HepG2 (cell line): ENCODE data around the gene COX10. TPM values are rescaled to one million over a fixed set of nuclear protein-coding genes. Genes with fewer than 3 reads are reported as not detected.

ENCODE experiments used
- ATAC-seq: fragments of 200-7000 bp; cut with Tn5 transposase; 3 replicates; pipeline ENCODE4 v1.9.1; 2020; ENCODE audit warnings: mild to moderate bottlenecking, moderate library complexity
- BruUV-seq: library from RNA; stranded (reverse); fragments of 400-500 nt; replicated peaks from 2 replicates; lab custom pipeline; 2021; lab: Mats Ljungman, UMichigan
- CTCF ChIA-PET: fragments of 300-600 bp; formaldehyde crosslinking; extraction: SDS; loops from one replicate; lab custom pipeline; 2021; ENCODE audit warnings: low total read pairs, inconsistent platforms, low intra/inter-chr PET ratio; lab: Yijun Ruan, JAX
- POLR2A ChIA-PET: fragments of 350-600 bp; sonication (Branson Sonifier 250); formaldehyde crosslinking; loops from one replicate; lab custom pipeline; 2020; ENCODE audit warnings: antibody characterized with exemption, inconsistent platforms; lab: Yijun Ruan, JAX
- DNase-seq: peaks from one replicate; pipeline ENCODE4 v3.0.0-alpha.2; 2015; ENCODE audit warnings: low spot score
- FAIRE-seq: peaks from 3 replicates; lab custom pipeline; 2011; peaks lifted over from hg19 to GRCh38; lab: Jason Lieb, UNC
- H2AFZ ChIP-seq: one replicate; pipeline ENCODE4 v1.6.1; 2011; ENCODE audit warnings: low read length, inconsistent platforms
- H3K27ac ChIP-seq: fragments of 300-600 bp; 3 replicates; pipeline ENCODE4 v1.8.0; 2011; ENCODE audit warnings: mixed run types, mild to moderate bottlenecking, mixed read lengths, low read length, inconsistent platforms; ENCODE audit not compliant: insufficient read depth; ENCODE audit errors: extremely low read length
- H3K27me3 ChIP-seq, 2 experiments: fragments of 200-600 bp in 1 of 2; 2 replicates in 1 of 2; 3 replicates in 1 of 2; pipeline versions ENCODE4 v1.6.0 to v1.8.0; 2011; ENCODE audit warnings: low read length in 2 of 2, mild to moderate bottlenecking in 2 of 2, moderate library complexity in 2 of 2, inconsistent platforms in 1 of 2; ENCODE audit not compliant: insufficient read depth in 2 of 2, control insufficient read depth in 1 of 2
- H3K36me3 ChIP-seq, 2 experiments: fragments of 200-600 bp in 1 of 2; replicated peaks in 1 of 2; 2 replicates in 1 of 2; 3 replicates in 1 of 2; pipeline versions ENCODE4 v1.5.1 to v1.8.0; 2011; ENCODE audit warnings: low read length in 2 of 2, inconsistent platforms in 1 of 2; ENCODE audit not compliant: insufficient read depth in 2 of 2, control insufficient read depth in 1 of 2
- H3K4me1 ChIP-seq: 2 replicates; pipeline ENCODE4 v1.5.1; 2012; ENCODE audit warnings: low read length, inconsistent platforms; ENCODE audit not compliant: insufficient read depth
- H3K4me2 ChIP-seq: 2 replicates; pipeline ENCODE4 v1.6.0; 2011; ENCODE audit warnings: low read depth, low read length, inconsistent platforms
- H3K4me3 ChIP-seq, 3 experiments: fragments of 200-600 bp in 1 of 3; sonication (generic), shearing (Covaris generic) in 1 of 3; replicated peaks in 1 of 3; 2 replicates each; pipeline ENCODE4 v1.5.1; 2011 to 2016; ENCODE audit warnings: low read length in 3 of 3, inconsistent platforms in 2 of 3, low read depth in 2 of 3, mild to moderate bottlenecking in 2 of 3, control low read depth in 1 of 3, mixed read lengths in 1 of 3; ENCODE audit not compliant: insufficient read depth in 1 of 3
- H3K79me2 ChIP-seq: one replicate; pipeline ENCODE4 v1.6.1; 2011; ENCODE audit warnings: low read length, inconsistent platforms; ENCODE audit not compliant: insufficient read depth
- H3K9ac ChIP-seq: 2 replicates; pipeline ENCODE4 v1.6.0; 2011; ENCODE audit warnings: mild to moderate bottlenecking, low read depth, low read length, inconsistent platforms; ENCODE audit not compliant: insufficient read depth
- H3K9me3 ChIP-seq: 2 replicates; pipeline ENCODE4 v1.5.1; 2012; ENCODE audit warnings: mild to moderate bottlenecking, low read length
- H4K20me1 ChIP-seq: 2 replicates; pipeline ENCODE4 v1.6.0; 2011; ENCODE audit warnings: inconsistent platforms, mild to moderate bottlenecking, low read length, moderate library complexity; ENCODE audit not compliant: insufficient read depth
- DMAP1 ChIP-seq: IDR thresholded peaks from 2 replicates; pipeline ENCODE4 v1.6.1; 2016
- HOXD1 ChIP-seq: sonication (generic); formaldehyde crosslinking; IDR thresholded peaks from 2 replicates; pipeline ENCODE4 v1.5.0; 2020; ENCODE audit warnings: missing genetic modification reagents
- MTA3 ChIP-seq: sonication (generic); formaldehyde crosslinking; IDR thresholded peaks from 2 replicates; pipeline ENCODE4 v1.4.0; 2020; ENCODE audit warnings: missing genetic modification reagents
- NFAT5 ChIP-seq: sonication (generic); formaldehyde crosslinking; IDR thresholded peaks from 2 replicates; pipeline ENCODE4 v1.4.0; 2020; ENCODE audit warnings: missing genetic modification reagents
- PRDM15 ChIP-seq: sonication (generic); formaldehyde crosslinking; IDR thresholded peaks from 2 replicates; pipeline ENCODE4 v1.4.0; 2020; ENCODE audit warnings: missing genetic modification reagents
- ZBTB14 ChIP-seq: sonication (generic); formaldehyde crosslinking; IDR thresholded peaks from 2 replicates; pipeline ENCODE4 v1.4.0; 2020; ENCODE audit warnings: missing genetic modification reagents
- ZFP41 ChIP-seq: sonication (generic); formaldehyde crosslinking; IDR thresholded peaks from 2 replicates; pipeline ENCODE4 v1.4.0; 2020; ENCODE audit warnings: mild to moderate bottlenecking, missing genetic modification reagents, borderline replicate concordance
- ZNF362 ChIP-seq: sonication (generic); formaldehyde crosslinking; IDR thresholded peaks from 2 replicates; pipeline ENCODE4 v1.4.0; 2020; ENCODE audit warnings: missing genetic modification reagents, mild to moderate bottlenecking, borderline replicate concordance
- ZNF367 ChIP-seq: sonication (generic); formaldehyde crosslinking; IDR thresholded peaks from 2 replicates; pipeline ENCODE4 v1.4.0; 2020; ENCODE audit warnings: missing genetic modification reagents, borderline replicate concordance
- ZNF446 ChIP-seq: sonication (generic); formaldehyde crosslinking; IDR thresholded peaks from 2 replicates; pipeline ENCODE4 v1.5.0; 2020; ENCODE audit warnings: mild to moderate bottlenecking, missing genetic modification reagents
- ZNF703 ChIP-seq: sonication (generic); formaldehyde crosslinking; IDR thresholded peaks from 2 replicates; pipeline ENCODE4 v1.5.1; 2020; ENCODE audit warnings: missing genetic modification reagents, mild to moderate bottlenecking, moderate library complexity, borderline replicate concordance
- ZNF792 ChIP-seq: IDR thresholded peaks from 2 replicates; pipeline ENCODE4 v1.6.1; 2016
- WGBS: methylation state at CpG from one replicate; pipeline ENCODE4 v1.1.6; 2017; ENCODE audit warnings: low lambda C conversion rate; 5-methylcytosine and 5-hydroxymethylcytosine counted together
- in situ Hi-C: cut with HindIII; loops from 2 replicates; pipeline ENCODE4 v1.10.0; 2017; ENCODE audit warnings: low pct_unique_long_range_greater_than_20kb; ENCODE audit not compliant: extremely low pct_ligation_motif_present
- intact Hi-C: fragments of 100-400 bp; cut with micrococcal nuclease; formaldehyde crosslinking; loops from one replicate; pipeline ENCODE4 v1.10.0; 2022; ENCODE audit not compliant: unreplicated experiment
- polyA plus RNA-seq, 8 experiments: library from polyadenylated mRNA; depleted of rRNA in 3 of 8; stranded (reverse) in 7 of 8; unstranded in 1 of 8; fragments of >200 nt; fragmentation: Illumina TruSeq in 4 of 8; extraction: Trizol in 4 of 8; gene quantifications; 2 replicates each; pipeline versions ENCODE4 v1.2.1 to v1.2.3, GENCODE V29; 2011 to 2016; ENCODE audit warnings: low read depth in 4 of 8, missing spikeins in 1 of 8, mixed read lengths in 1 of 8; ENCODE audit not compliant: insufficient read depth in 1 of 8
- total RNA-seq, 5 experiments: library from RNA; depleted of rRNA; stranded (reverse); fragments of >200 nt; fragmentation: Illumina TruSeq; extraction: Trizol; gene quantifications; 2 replicates each; pipeline ENCODE4 v1.2.3, GENCODE V29; 2016; ENCODE audit warnings: low read depth in 1 of 5

The COX10 gene
- total and polyA plus RNA-seq, 2 of the 13 experiments (the other 11 are each of a cell fraction or from before 2014, with no cell fraction given), result 13.9 to 20.1 TPM

- ChIA-PET CTCF (no interaction called here), POLR2A (no interaction called here)
- Histone ChIP-seq H3K9me3 (no peaks in the 10 kb centered on the region), H3K4me2 (no peak overlapping the region), H3K79me2 (no peaks in the 10 kb centered on the region), H4K20me1 (no peaks in the 10 kb centered on the region), H3K36me3 (peaks cover 7 to 29% of the 10 kb centered on the region in 2 experiments), H3K27me3 (no peaks in the 10 kb centered on the region), H2AFZ (no peak overlapping the region), H3K9ac (no peak overlapping the region), H3K4me3 (no peak overlapping the region), H3K27ac (no peak overlapping the region), H3K4me1 (no peaks in the 10 kb centered on the region)
- 94% methylated on average over 10 of the region's 10 CpGs for WGBS
- ATAC-seq (no peak), FAIRE-seq (no peak), DNase-seq (no peak)
- in situ Hi-C loops (no loop called here), intact Hi-C loops (loop anchor here (10.0 kb wide), 1 partner anchor 73 kb away; no protein-coding TSS in a partner anchor)
- no TSS peak for BruUV-seq
- TF ChIP-seq ZNF703 (CRISPR knock-in tag) (no peak), PRDM15 (no peak), NFAT5 (no peak), ZNF362 (CRISPR knock-in tag) (no peak), HOXD1 (CRISPR knock-in tag) (no peak), ZBTB14 (no peak), ZFP41 (CRISPR knock-in tag) (no peak), DMAP1 (CRISPR knock-in tag) (no peak), MTA3 (CRISPR knock-in tag) (no peak), ZNF792 (CRISPR knock-in tag) (no peak), ZNF446 (CRISPR knock-in tag) (no peak), ZNF367 (no peak)
Measured at GRCh38 chr17:14201021-14201987, 132.0 kb downstream of the COX10 start.
